K562 (cell line): ENCODE data around the gene KIF18B. TPM values are rescaled to one million over a fixed set of nuclear protein-coding genes. Genes with fewer than 3 reads are reported as not detected.
A peak's percentile ranks its signal among the peaks of the same experiment; 100 is the strongest.

Experiments used
- AFF1 ChIP-seq, 2 experiments: fragments of 450-650 bp; IDR thresholded peaks; 2 replicates each; pipeline ENCODE4 v1.6.1; 2018; ENCODE audit warnings: mild to moderate bottlenecking in 2 of 2, low read depth in 1 of 2; ENCODE audit not compliant: partially characterized antibody in 2 of 2
- AFF4 ChIP-seq: sonication (generic); formaldehyde crosslinking; IDR thresholded peaks from 2 replicates; pipeline ENCODE4 v1.8.0; 2023; ENCODE audit warnings: mild to moderate bottlenecking, missing genetic modification reagents
- EWSR1 ChIP-seq: fragments of 450-650 bp; IDR thresholded peaks from 2 replicates; pipeline ENCODE4 v1.6.1; 2018; ENCODE audit warnings: borderline replicate concordance, mild to moderate bottlenecking, low read depth, moderate library complexity; ENCODE audit not compliant: partially characterized antibody
- MNT ChIP-seq, 2 experiments: fragments of 450-650 bp; conservative IDR thresholded peaks; 2 replicates each; pipeline ENCODE4 v1.6.1; 2017; ENCODE audit warnings: mild to moderate bottlenecking in 2 of 2, moderate library complexity in 2 of 2
- NKRF ChIP-seq: fragments of 450-650 bp; IDR thresholded peaks from 2 replicates; pipeline ENCODE4 v1.6.1; 2016; ENCODE audit warnings: borderline replicate concordance
- ZBTB33 ChIP-seq: sonication (generic); formaldehyde crosslinking; IDR thresholded peaks from 2 replicates; pipeline ENCODE4 v1.8.1; 2023; ENCODE audit warnings: mild to moderate bottlenecking, missing genetic modification reagents
- ZBTB49 ChIP-seq: sonication (generic); formaldehyde crosslinking; IDR thresholded peaks from 2 replicates; pipeline ENCODE4 v1.8.0; 2022; ENCODE audit warnings: missing genetic modification reagents, mild to moderate bottlenecking, borderline replicate concordance
- ZNF124 ChIP-seq: sonication (generic); formaldehyde crosslinking; IDR thresholded peaks from 2 replicates; pipeline ENCODE4 v1.8.1; 2022; ENCODE audit warnings: missing genetic modification reagents
- polyA plus RNA-seq, 8 experiments: library from polyadenylated mRNA; depleted of rRNA in 4 of 8; stranded (reverse) in 5 of 8; unstranded in 3 of 8; fragments of >200 nt; fragmentation: Nextera tagmentation in 2 of 8; fragmentation: Illumina TruSeq in 1 of 8; extraction: Ambion mirVana in 2 of 8; extraction: Trizol in 1 of 8; gene quantifications; 2 replicates each; pipeline versions ENCODE4 v1.2.1 to v1.2.3, GENCODE V29; 2011 to 2014; ENCODE audit warnings: inconsistent platforms in 1 of 8, missing spikeins in 1 of 8
- total RNA-seq, 7 experiments: library from RNA; depleted of rRNA in 6 of 7; stranded (reverse); fragments of >200 nt in 6 of 7; fragmentation: Illumina TruSeq in 2 of 7; extraction: Trizol in 2 of 7; gene quantifications; 2 replicates each; pipeline versions ENCODE4 v1.2.1 to v1.2.3, GENCODE V29; 2011 to 2021; ENCODE audit warnings: low replicate concordance in 1 of 7

KIF18B gene
- total and polyA plus RNA-seq, 9 of the 15 experiments (the other 6 are each of a cell fraction or from before 2014, with no cell fraction given): 2.0 to 42.8 (median 13.2) TPM

- TF ChIP-seq AFF1 (IDR thresholded peaks at IDR 0.05; ENCODE audit: low read depth in 1 of 2, partially characterized antibody in 2 of 2) (peak in 1 of 2 experiments; percentile 59), NKRF (peak; percentile 94), MNT (conservative IDR thresholded peaks at IDR 0.05) (peak; percentile 94 to 98), ZNF124 (CRISPR knock-in tag) (no peak), ZBTB49 (CRISPR knock-in tag) (no peak), AFF4 (CRISPR knock-in tag) (no peak), EWSR1 (no peak), ZBTB33 (CRISPR knock-in tag) (no peak; the same call in 1 of the 2 replicates)
These were observed 48.3 kb downstream of the KIF18B start, which contains the start of gene EFTUD2 (continued) for GRCh38 chr17:44899074-44899782.
